K562 (cell line): ENCODE measurements around the gene METTL23. TPM values are rescaled to one million over a fixed set of nuclear protein-coding genes. Genes with fewer than 3 reads are reported as not detected.
A peak's percentile ranks its signal among the peaks of the same experiment; 100 is the strongest.

Source experiments
- ATAC-seq: fragments of 200-7000 bp; cut with Tn5 transposase; 3 replicates; pipeline ENCODE4 v1.9.1; 2020; ENCODE audit warnings: moderate library complexity
- BruUV-seq: library from RNA; stranded (reverse); fragments of 400-500 nt; replicated peaks from 2 replicates; lab custom pipeline; 2021; lab: Mats Ljungman, UMichigan
- CTCF ChIA-PET: fragments of 300-600 bp; formaldehyde crosslinking; extraction: SDS; loops from one replicate; lab custom pipeline; 2021; ENCODE audit warnings: low intra/inter-chr PET ratio; lab: Yijun Ruan, JAX
- POLR2A ChIA-PET: fragments of 300-600, 350-650 bp; sonication (Branson Sonifier 250); formaldehyde crosslinking; extraction: SDS; loops from one replicate; lab custom pipeline; 2021; ENCODE audit warnings: antibody characterized with exemption, inconsistent platforms; lab: Yijun Ruan, JAX
- DNase-seq, 4 experiments: peaks; one replicate each; pipeline versions ENCODE4 v3.0.0 to v3.0.0-alpha.2; 2011 to 2018; ENCODE audit warnings: low spot score in 3 of 4, mixed read lengths in 3 of 4; ENCODE audit errors: extremely low read depth in 1 of 4
- FAIRE-seq: peaks from 2 replicates; lab custom pipeline; 2011; peaks lifted over from hg19 to GRCh38; lab: Jason Lieb, UNC
- H2AFZ ChIP-seq: 2 replicates; pipeline ENCODE4 v1.6.0; 2011; ENCODE audit warnings: low read depth, low read length, control low read depth, inconsistent platforms
- H3K27ac ChIP-seq: fragments of 200-600 bp; 3 replicates; pipeline ENCODE4 v1.8.0; 2011; ENCODE audit warnings: low read depth, mild to moderate bottlenecking, control low read depth, inconsistent platforms, low read length, moderate library complexity, mixed read lengths; ENCODE audit errors: extremely low read depth
- H3K27me3 ChIP-seq, 2 experiments: fragments of 300-600 bp in 1 of 2; 2 replicates in 1 of 2; 3 replicates in 1 of 2; pipeline versions ENCODE4 v1.6.0 to v1.8.0; 2011; ENCODE audit warnings: inconsistent platforms in 2 of 2, low read length in 2 of 2, mild to moderate bottlenecking in 1 of 2, mixed read lengths in 1 of 2, moderate library complexity in 1 of 2; ENCODE audit not compliant: control insufficient read depth in 2 of 2, insufficient read depth in 2 of 2
- H3K36me3 ChIP-seq: fragments of 300-600 bp; 3 replicates; pipeline ENCODE4 v1.8.0; 2011; ENCODE audit warnings: mild to moderate bottlenecking, low read length, inconsistent platforms; ENCODE audit not compliant: control insufficient read depth, insufficient read depth
- H3K4me1 ChIP-seq, 2 experiments: fragments of 200-600 bp in 1 of 2; replicated peaks in 1 of 2; 2 replicates in 1 of 2; 3 replicates in 1 of 2; pipeline versions ENCODE4 v1.5.1 to v1.8.0; 2011; ENCODE audit warnings: inconsistent platforms in 2 of 2, low read length in 2 of 2, mild to moderate bottlenecking in 1 of 2, mixed read lengths in 1 of 2, moderate library complexity in 1 of 2; ENCODE audit not compliant: control insufficient read depth in 2 of 2, insufficient read depth in 2 of 2
- H3K4me2 ChIP-seq: 2 replicates; pipeline ENCODE4 v1.6.1; 2011; ENCODE audit warnings: low read length, control low read depth, inconsistent platforms, mixed read lengths; ENCODE audit not compliant: insufficient read depth
- H3K4me3 ChIP-seq: fragments of 200-600 bp; sonication (generic), shearing (Covaris generic); 2 replicates; pipeline ENCODE4 v1.5.1; 2016; ENCODE audit warnings: control low read depth, inconsistent platforms
- H3K79me2 ChIP-seq: fragments of 200-600 bp; 3 replicates; pipeline ENCODE4 v1.8.0; 2011; ENCODE audit warnings: low read length, inconsistent platforms; ENCODE audit not compliant: control insufficient read depth, insufficient read depth
- H3K9ac ChIP-seq, 2 experiments: 2 replicates each; pipeline versions ENCODE4 v1.6.0 to v1.6.1; 2011; ENCODE audit warnings: low read depth in 2 of 2, low read length in 2 of 2, control low read depth in 1 of 2, inconsistent platforms in 1 of 2, mild to moderate bottlenecking in 1 of 2, mixed read lengths in 1 of 2; ENCODE audit not compliant: insufficient read depth in 1 of 2
- H3K9me1 ChIP-seq: one replicate; pipeline ENCODE4 v1.6.0; 2011; ENCODE audit warnings: inconsistent platforms, mild to moderate bottlenecking, low read length, moderate library complexity; ENCODE audit not compliant: control insufficient read depth, insufficient read depth
- H3K9me3 ChIP-seq: replicated peaks from 2 replicates; pipeline ENCODE4 v1.5.1; 2011; ENCODE audit warnings: low read depth, low read length, inconsistent platforms; ENCODE audit not compliant: control insufficient read depth, insufficient read depth
- H4K20me1 ChIP-seq: replicated peaks from 2 replicates; pipeline ENCODE4 v1.6.1; 2011; ENCODE audit warnings: low read length, inconsistent platforms, mixed read lengths; ENCODE audit not compliant: control insufficient read depth, insufficient read depth
- FUS ChIP-seq: fragments of 200-400 bp; formaldehyde crosslinking; optimal IDR thresholded peaks from 2 replicates; pipeline ENCODE3; 2017; ENCODE audit warnings: low read depth, low read length
- MBD2 ChIP-seq: sonication (generic); IDR thresholded peaks from 2 replicates; pipeline ENCODE4 v1.6.1; 2016; ENCODE audit warnings: low read depth, borderline replicate concordance
- NONO ChIP-seq, 2 experiments: fragments of 200-400 bp in 1 of 2; fragments of 450-650 bp in 1 of 2; formaldehyde crosslinking in 1 of 2; IDR thresholded peaks; 2 replicates each; pipeline ENCODE4 v1.6.1; 2017; ENCODE audit warnings: low read depth in 2 of 2, mild to moderate bottlenecking in 2 of 2, moderate library complexity in 2 of 2, low read length in 1 of 2
- ZNF696 ChIP-seq: fragments of 250-450 bp; sonication (Bioruptor Pico); conservative IDR thresholded peaks from 2 replicates; pipeline ENCODE4 v1.4.0; 2020; ENCODE audit warnings: mild to moderate bottlenecking, moderate library complexity
- WGBS: fragments of 100-300 bp; shearing (Covaris generic); methylation state at CpG from one replicate; pipeline ENCODE4 v1.1.6; 2016; ENCODE audit warnings: low coverage, mixed read lengths; ENCODE audit not compliant: insufficient coverage; ENCODE audit errors: missing lambda C conversion rate; 5-methylcytosine and 5-hydroxymethylcytosine counted together
- in situ Hi-C: fragments of 300-500 bp; cut with MboI; formaldehyde crosslinking; loops from 4 replicates; pipeline ENCODE4 v1.15.0; 2018; ENCODE audit warnings: inconsistent platforms, mixed read lengths
- intact Hi-C: fragments of 100-400 bp; cut with micrococcal nuclease; formaldehyde crosslinking; loops from 2 replicates; pipeline ENCODE4 v1.14.2; 2022
- polyA plus RNA-seq, 8 experiments: library from polyadenylated mRNA; depleted of rRNA in 4 of 8; stranded (reverse) in 5 of 8; unstranded in 3 of 8; fragments of >200 nt; fragmentation: Nextera tagmentation in 2 of 8; fragmentation: Illumina TruSeq in 1 of 8; extraction: Ambion mirVana in 2 of 8; extraction: Trizol in 1 of 8; gene quantifications; 2 replicates each; pipeline versions ENCODE4 v1.2.1 to v1.2.3, GENCODE V29; 2011 to 2014; ENCODE audit warnings: inconsistent platforms in 1 of 8, missing spikeins in 1 of 8
- total RNA-seq, 7 experiments: library from RNA; depleted of rRNA in 6 of 7; stranded (reverse); fragments of >200 nt in 6 of 7; fragmentation: Illumina TruSeq in 2 of 7; extraction: Trizol in 2 of 7; gene quantifications; 2 replicates each; pipeline versions ENCODE4 v1.2.1 to v1.2.3, GENCODE V29; 2011 to 2021; ENCODE audit warnings: low replicate concordance in 1 of 7
- TF ChIP-seq, protein P1 (sequence below): fragments of 250-450 bp; sonication (Bioruptor Pico); IDR thresholded peaks from 2 replicates; pipeline ENCODE4 v1.5.1; 2021; ENCODE audit warnings: mild to moderate bottlenecking
- TF ChIP-seq, protein P2 (sequence below): fragments of 250-450 bp; sonication (Bioruptor Pico); IDR thresholded peaks from 2 replicates; pipeline ENCODE4 v1.4.0; 2020
- TF ChIP-seq, protein P3 (sequence below), 2 experiments: fragments of 450-650 bp; conservative IDR thresholded peaks; 2 replicates each; pipeline ENCODE4 v1.6.1; 2017; ENCODE audit warnings: mild to moderate bottlenecking in 2 of 2, moderate library complexity in 2 of 2
- TF ChIP-seq, protein P4 (sequence below), 2 experiments: IDR thresholded peaks in 1 of 2; conservative IDR thresholded peaks in 1 of 2; 2 replicates each; pipeline ENCODE4 v1.6.1; 2016; ENCODE audit warnings: low read depth in 2 of 2, mild to moderate bottlenecking in 1 of 2, missing compliant biosample characterization in 1 of 2, missing genetic modification characterization in 1 of 2, moderate library complexity in 1 of 2

METTL23 gene
- total and polyA plus RNA-seq, 9 of the 15 experiments (the other 6 are each of a cell fraction or from before 2014, with no cell fraction given) = 29.4 to 67.3 (median 41.6) TPM

DNA sequence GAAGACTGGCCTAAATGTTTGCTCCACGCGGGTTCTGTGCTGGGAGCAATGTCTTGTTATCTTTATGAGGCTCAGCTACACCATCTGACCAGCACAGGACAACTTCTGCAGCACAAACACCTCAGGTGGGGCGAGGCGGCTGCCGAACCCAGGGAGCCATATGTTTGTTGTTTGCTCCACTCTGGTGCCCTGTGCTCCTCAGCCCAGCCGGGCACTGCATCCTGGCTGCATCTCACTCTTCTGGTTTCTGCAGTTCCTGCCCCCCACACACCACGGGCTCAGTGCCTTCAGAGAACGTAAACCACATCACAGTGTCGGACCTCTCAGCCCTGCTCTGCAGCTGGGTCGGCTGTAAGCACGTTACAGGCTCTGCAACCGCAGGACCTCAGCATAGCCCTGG lies 48.3 kb upstream of the METTL23 start:
- intact Hi-C loops (no loop called here), in situ Hi-C loops (no loop called here)
- H4K20me1 ChIP-seq = no peaks in the 10 kb centered on the region; the same call in none of the 2 replicates
- no peak overlapping the region for H3K4me3 ChIP-seq
- no peaks in the 10 kb centered on the region for H3K36me3 ChIP-seq
- H3K9me1 ChIP-seq = no peaks in the 10 kb centered on the region
- H3K9ac ChIP-seq = peak overlapping the region in 1 of 2 experiments; percentile 32; a peak in 1 of 4 replicates
- no peak overlapping the region for H2AFZ ChIP-seq
- ATAC-seq = no peak
- peaks cover 19 to 33% of the 10 kb centered on the region in 2 experiments for H3K4me1 ChIP-seq
- peak in 1 of 4 experiments; percentile 3 for DNase-seq
- H3K9me3 ChIP-seq = no peaks in the 10 kb centered on the region
- WGBS = 49% methylated on average over 12 of the region's 12 CpGs
- no peak overlapping the region for H3K4me2 ChIP-seq
- ChIA-PET POLR2A (no interaction called here), CTCF (no interaction called here)
- BruUV-seq = no TSS peak
- TF ChIP-seq, protein P1, sequence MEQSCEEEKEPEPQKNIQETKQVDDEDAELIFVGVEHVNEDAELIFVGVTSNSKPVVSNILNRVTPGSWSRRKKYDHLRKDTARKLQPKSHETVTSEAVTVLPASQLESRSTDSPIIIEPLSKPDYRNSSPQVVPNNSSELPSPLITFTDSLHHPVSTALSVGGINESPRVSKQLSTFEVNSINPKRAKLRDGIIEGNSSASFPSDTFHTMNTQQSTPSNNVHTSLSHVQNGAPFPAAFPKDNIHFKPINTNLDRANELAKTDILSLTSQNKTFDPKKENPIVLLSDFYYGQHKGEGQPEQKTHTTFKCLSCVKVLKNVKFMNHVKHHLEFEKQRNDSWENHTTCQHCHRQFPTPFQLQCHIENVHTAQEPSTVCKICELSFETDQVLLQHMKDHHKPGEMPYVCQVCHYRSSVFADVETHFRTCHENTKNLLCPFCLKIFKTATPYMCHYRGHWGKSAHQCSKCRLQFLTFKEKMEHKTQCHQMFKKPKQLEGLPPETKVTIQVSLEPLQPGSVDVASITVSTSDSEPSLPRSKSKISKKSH (CRISPR knock-in tag) = no peak
- TF ChIP-seq, protein P2, sequence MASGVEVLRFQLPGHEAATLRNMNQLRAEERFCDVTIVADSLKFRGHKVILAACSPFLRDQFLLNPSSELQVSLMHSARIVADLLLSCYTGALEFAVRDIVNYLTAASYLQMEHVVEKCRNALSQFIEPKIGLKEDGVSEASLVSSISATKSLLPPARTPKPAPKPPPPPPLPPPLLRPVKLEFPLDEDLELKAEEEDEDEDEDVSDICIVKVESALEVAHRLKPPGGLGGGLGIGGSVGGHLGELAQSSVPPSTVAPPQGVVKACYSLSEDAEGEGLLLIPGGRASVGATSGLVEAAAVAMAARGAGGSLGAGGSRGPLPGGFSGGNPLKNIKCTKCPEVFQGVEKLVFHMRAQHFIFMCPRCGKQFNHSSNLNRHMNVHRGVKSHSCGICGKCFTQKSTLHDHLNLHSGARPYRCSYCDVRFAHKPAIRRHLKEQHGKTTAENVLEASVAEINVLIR (CRISPR knock-in tag) = no peak
- no peak for TF ChIP-seq ZNF696 (CRISPR knock-in tag)
- TF ChIP-seq, protein P3, sequence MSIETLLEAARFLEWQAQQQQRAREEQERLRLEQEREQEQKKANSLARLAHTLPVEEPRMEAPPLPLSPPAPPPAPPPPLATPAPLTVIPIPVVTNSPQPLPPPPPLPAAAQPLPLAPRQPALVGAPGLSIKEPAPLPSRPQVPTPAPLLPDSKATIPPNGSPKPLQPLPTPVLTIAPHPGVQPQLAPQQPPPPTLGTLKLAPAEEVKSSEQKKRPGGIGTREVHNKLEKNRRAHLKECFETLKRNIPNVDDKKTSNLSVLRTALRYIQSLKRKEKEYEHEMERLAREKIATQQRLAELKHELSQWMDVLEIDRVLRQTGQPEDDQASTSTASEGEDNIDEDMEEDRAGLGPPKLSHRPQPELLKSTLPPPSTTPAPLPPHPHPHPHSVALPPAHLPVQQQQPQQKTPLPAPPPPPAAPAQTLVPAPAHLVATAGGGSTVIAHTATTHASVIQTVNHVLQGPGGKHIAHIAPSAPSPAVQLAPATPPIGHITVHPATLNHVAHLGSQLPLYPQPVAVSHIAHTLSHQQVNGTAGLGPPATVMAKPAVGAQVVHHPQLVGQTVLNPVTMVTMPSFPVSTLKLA (conservative IDR thresholded peaks at IDR 0.05) = no peak
- no peak for TF ChIP-seq FUS
- TF ChIP-seq NONO (IDR thresholded peaks at IDR 0.05; ENCODE audit: low read depth in 2 of 2, low read length in 1 of 2) = no peak
- TF ChIP-seq MBD2 = no peak
- TF ChIP-seq, protein P4, sequence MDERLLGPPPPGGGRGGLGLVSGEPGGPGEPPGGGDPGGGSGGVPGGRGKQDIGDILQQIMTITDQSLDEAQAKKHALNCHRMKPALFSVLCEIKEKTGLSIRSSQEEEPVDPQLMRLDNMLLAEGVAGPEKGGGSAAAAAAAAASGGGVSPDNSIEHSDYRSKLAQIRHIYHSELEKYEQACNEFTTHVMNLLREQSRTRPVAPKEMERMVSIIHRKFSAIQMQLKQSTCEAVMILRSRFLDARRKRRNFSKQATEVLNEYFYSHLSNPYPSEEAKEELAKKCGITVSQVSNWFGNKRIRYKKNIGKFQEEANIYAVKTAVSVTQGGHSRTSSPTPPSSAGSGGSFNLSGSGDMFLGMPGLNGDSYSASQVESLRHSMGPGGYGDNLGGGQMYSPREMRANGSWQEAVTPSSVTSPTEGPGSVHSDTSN (CRISPR knock-in tag; IDR thresholded peaks at IDR 0.05; ENCODE audit: low read depth) = no peak
- TF ChIP-seq, protein P4 (tag; conservative IDR thresholded peaks at IDR 0.05; ENCODE audit: low read depth) = no peak
- FAIRE-seq = no peak
- H3K27ac ChIP-seq = no peak overlapping the region
- no peaks in the 10 kb centered on the region for H3K27me3 ChIP-seq
- H3K79me2 ChIP-seq = no peaks in the 10 kb centered on the region
